Thyroid gland (tissue), 4 donors: ENCODE measurements around the gene MR1. TPM values are rescaled to one million over a fixed set of nuclear protein-coding genes. Genes with fewer than 3 reads are reported as not detected.

Experiments
- DNase-seq, 2 donors: peaks; one replicate each; pipeline ENCODE4 v3.0.0-alpha.2; 2019
- H3K27ac ChIP-seq, 3 donors: fragments of 200-600 bp; sonication (generic); 1 replicate in 2 of 3; 2 replicates in 1 of 3; pipeline ENCODE4 v1.5.1; 2016 to 2019; ENCODE audit warnings: mild to moderate bottlenecking in 1 of 3, moderate library complexity in 1 of 3
- H3K27me3 ChIP-seq: fragments of 200-600 bp; sonication (generic); one replicate; pipeline ENCODE4 v1.5.1; 2019
- H3K36me3 ChIP-seq, 2 donors: fragments of 200-600 bp; sonication (generic); one replicate each; pipeline ENCODE4 v1.5.1; 2016 to 2019
- H3K4me1 ChIP-seq, 2 donors: fragments of 200-600 bp; sonication (generic); one replicate each; pipeline ENCODE4 v1.5.1; 2017 to 2019
- H3K4me3 ChIP-seq, 3 donors: fragments of 200-600 bp; sonication (generic); replicated peaks in 1 of 3; 1 replicate in 2 of 3; 2 replicates in 1 of 3; pipeline ENCODE4 v1.5.1; 2016; ENCODE audit warnings: mild to moderate bottlenecking in 1 of 3
- H3K9me3 ChIP-seq: fragments of 200-600 bp; sonication (generic); one replicate; pipeline ENCODE4 v1.5.1; 2017
- POLR2A ChIP-seq, 2 donors: fragments of 450-650 bp; IDR thresholded peaks; one replicate each; pipeline ENCODE4 v1.6.1; 2017; ENCODE audit warnings: antibody characterized with exemption in 2 of 2, mild to moderate bottlenecking in 2 of 2, moderate library complexity in 1 of 2
- WGBS, 2 donors: methylation state at CpG; one replicate each; pipeline ENCODE4 v1.1.5; 2017; 5-methylcytosine and 5-hydroxymethylcytosine counted together
- intact Hi-C: fragments of 100-400 bp; cut with DNase I; formaldehyde crosslinking; loops from one replicate; pipeline ENCODE4 v1.15.1; 2023
- total RNA-seq, 4 donors: library from RNA; depleted of rRNA; stranded (reverse); fragments of >200 nt; gene quantifications; one replicate each; pipeline ENCODE4 v1.2.3, GENCODE V29; 2016
- TF ChIP-seq, protein P1 (sequence below), 6 experiments: fragments of 200-600 bp in 3 of 6; fragments of 450-650 bp in 3 of 6; sonication (generic) in 3 of 6; IDR thresholded peaks; one replicate each; pipeline ENCODE4 v1.5.1; 2016 to 2019; ENCODE audit warnings: antibody characterized with exemption in 6 of 6, mild to moderate bottlenecking in 2 of 6, inconsistent platforms in 1 of 6, moderate library complexity in 1 of 6

The MR1 gene
- total RNA-seq, 4 donors from 2014 or later, result 21.9 to 32.2 (median 25.2) TPM

DNA sequence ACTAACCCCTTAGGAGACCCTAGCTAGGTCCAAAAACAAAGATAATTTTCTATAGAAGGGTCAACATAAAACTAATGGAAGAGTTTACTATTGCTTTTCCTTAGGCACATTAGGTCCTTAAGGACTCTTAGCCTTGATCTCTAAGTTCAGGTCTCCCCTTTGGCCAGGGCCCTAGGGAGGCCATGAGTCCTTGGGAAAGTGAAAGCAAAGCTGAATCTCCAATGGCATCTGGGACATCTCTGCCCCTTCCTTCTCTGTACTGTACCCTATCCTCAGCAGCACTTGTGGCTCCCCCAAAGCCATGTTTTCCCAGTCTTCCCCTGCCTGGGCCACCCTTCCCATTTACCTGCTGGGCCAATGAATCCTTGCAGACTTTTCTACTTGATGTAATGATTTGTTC, 69.1 kb downstream of the MR1 start:
- Histone ChIP-seq H3K27me3 (no peaks in the 10 kb centered on the region), H3K36me3 (no peaks in the 10 kb centered on the region), H3K4me3 (no peak overlapping the region), H3K9me3 (no peaks in the 10 kb centered on the region), H3K27ac (no peak overlapping the region), H3K4me1 (peaks cover 4 to 17% of the 10 kb centered on the region in 2 donors)
- intact Hi-C loops, result no loop called here
- no peak for DNase-seq
- TF ChIP-seq, protein P1, sequence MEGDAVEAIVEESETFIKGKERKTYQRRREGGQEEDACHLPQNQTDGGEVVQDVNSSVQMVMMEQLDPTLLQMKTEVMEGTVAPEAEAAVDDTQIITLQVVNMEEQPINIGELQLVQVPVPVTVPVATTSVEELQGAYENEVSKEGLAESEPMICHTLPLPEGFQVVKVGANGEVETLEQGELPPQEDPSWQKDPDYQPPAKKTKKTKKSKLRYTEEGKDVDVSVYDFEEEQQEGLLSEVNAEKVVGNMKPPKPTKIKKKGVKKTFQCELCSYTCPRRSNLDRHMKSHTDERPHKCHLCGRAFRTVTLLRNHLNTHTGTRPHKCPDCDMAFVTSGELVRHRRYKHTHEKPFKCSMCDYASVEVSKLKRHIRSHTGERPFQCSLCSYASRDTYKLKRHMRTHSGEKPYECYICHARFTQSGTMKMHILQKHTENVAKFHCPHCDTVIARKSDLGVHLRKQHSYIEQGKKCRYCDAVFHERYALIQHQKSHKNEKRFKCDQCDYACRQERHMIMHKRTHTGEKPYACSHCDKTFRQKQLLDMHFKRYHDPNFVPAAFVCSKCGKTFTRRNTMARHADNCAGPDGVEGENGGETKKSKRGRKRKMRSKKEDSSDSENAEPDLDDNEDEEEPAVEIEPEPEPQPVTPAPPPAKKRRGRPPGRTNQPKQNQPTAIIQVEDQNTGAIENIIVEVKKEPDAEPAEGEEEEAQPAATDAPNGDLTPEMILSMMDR (IDR thresholded peaks at IDR 0.05), result no peak
- no peak for TF ChIP-seq POLR2A (IDR thresholded peaks at IDR 0.05)

DNA sequence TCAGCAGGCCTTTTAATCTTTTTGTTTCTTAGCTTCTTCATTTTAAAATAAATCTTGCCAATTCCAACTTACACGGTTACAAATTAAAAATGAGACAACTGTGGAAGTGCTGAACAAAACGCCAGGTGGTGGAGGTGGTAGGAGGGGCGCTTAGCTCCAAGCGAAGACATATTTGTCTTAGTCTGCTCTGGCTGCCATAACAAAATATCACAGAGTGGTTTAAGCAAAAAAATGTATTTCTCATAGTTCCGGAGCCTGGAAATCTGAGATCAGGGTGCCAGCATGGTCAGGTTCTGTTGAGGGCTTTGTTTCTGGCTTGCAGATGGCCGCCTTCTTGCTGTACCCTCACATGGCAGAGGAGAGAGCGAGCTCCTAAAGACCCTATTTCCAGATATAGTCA, 69.6 kb downstream of the MR1 start:
- H3K36me3 ChIP-seq, result no peaks in the 10 kb centered on the region
- 97 to 98% methylated on average over 7 of the region's 7 CpGs for WGBS, 2 donors
- H3K27ac ChIP-seq, result no peak overlapping the region
- H3K4me3 ChIP-seq, result no peak overlapping the region
- TF ChIP-seq POLR2A (IDR thresholded peaks at IDR 0.05), result no peak
- TF ChIP-seq, protein P1 (IDR thresholded peaks at IDR 0.05), result no peak
- no peak for DNase-seq
- intact Hi-C loops, result no loop called here
- H3K27me3 ChIP-seq, result no peaks in the 10 kb centered on the region
- no peaks in the 10 kb centered on the region for H3K9me3 ChIP-seq
- peaks cover 4 to 17% of the 10 kb centered on the region in 2 donors for H3K4me1 ChIP-seq

DNA sequence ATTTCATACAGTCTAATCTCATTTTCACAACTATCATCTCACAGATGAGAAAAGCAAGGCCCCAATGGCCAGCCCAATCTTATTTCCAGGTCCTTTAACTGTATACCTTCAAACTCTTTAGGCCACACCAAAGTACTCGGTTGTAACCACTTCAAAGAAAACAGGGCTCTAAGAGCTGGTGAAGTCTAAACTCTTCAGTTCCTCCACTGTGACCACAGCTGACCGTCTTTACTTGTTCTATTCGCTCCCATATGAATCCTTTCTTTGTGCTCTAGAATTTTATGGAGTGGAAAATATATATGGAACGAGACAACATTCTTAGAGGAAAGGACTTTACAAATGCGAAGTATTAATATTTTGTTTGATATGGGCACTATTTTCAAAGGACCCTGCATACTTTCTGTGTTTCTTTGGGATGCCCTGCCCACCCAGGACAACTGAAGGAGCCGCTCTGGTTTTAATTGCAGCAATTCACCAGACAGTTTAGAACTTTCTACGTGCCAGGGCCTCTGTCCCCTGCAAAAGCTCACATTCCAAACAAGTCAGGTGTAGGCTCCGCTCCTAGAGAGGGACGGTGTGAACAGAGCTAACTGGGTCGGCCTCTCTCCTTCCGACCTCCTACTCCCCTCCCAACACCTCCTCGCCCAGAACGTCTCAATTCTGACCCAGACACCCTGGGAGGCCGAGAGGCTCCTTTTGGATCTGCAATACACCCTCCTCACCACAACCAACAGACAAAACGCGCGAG, 70.4 kb downstream of the MR1 start:
- WGBS, 2 donors, result 12 to 21% methylated on average over 17 of the region's 17 CpGs
- H3K9me3 ChIP-seq, result no peaks in the 10 kb centered on the region
- peak in 1 of 2 donors; percentile 24 for DNase-seq
- no peaks in the 10 kb centered on the region for H3K27me3 ChIP-seq
- peak overlapping the region; percentile 69 to 88 (median 88) for H3K27ac ChIP-seq
- H3K36me3 ChIP-seq, result no peaks in the 10 kb centered on the region
- TF ChIP-seq, protein P1 (IDR thresholded peaks at IDR 0.05), result no peak
- no peak for TF ChIP-seq POLR2A (IDR thresholded peaks at IDR 0.05)
- H3K4me1 ChIP-seq, result peaks cover 4 to 17% of the 10 kb centered on the region in 2 donors
- peak overlapping the region; percentile 0 to 80 (median 74) for H3K4me3 ChIP-seq
- intact Hi-C loops, result no loop called here

DNA sequence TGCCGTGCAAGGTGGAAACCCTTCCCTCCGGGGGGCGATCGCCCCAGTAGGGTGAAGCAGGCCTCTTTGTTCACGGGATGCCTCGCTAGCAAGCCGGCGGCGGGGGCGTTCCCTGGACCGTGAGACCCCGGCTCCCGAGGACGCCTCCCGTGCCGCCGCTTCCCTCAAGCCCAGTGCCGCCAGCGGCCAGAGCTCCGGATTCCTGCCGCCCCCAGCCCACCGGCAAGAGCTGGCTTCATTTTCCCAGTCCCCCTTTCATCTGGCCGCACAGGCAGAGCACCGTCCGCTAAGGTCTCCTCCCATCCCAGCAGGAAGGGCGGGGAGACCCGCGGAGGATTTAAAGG, 71.0 kb downstream of the MR1 start:
- TF ChIP-seq, protein P1 (IDR thresholded peaks at IDR 0.05), result peak in 4 of 6 experiments; percentile 13 to 33 (median 16)
- TF ChIP-seq POLR2A (IDR thresholded peaks at IDR 0.05), result no peak
- peak overlapping the region; percentile 69 to 88 (median 88) for H3K27ac ChIP-seq
- H3K36me3 ChIP-seq, result no peaks in the 10 kb centered on the region
- H3K27me3 ChIP-seq, result no peaks in the 10 kb centered on the region
- intact Hi-C loops, result no loop called here
- H3K4me1 ChIP-seq, result peaks cover 4 to 17% of the 10 kb centered on the region in 2 donors
- H3K4me3 ChIP-seq, result peak overlapping the region; percentile 0 to 80 (median 74)
- DNase-seq, result peak; percentile 40 to 45
- WGBS, 2 donors, result 2 to 3% methylated on average over 10 to 16 of the region's 28 CpGs
- no peaks in the 10 kb centered on the region for H3K9me3 ChIP-seq
